Neural cell (in vitro differentiated cells): ENCODE measurements around the gene HS1BP3. TPM values are rescaled to one million over a fixed set of nuclear protein-coding genes. Genes with fewer than 3 reads are reported as not detected.

Source experiments
- H2AFZ ChIP-seq: fragments of 200-600, 300-800 bp; sonication (generic), shearing (Covaris generic); 2 replicates; pipeline ENCODE4 v1.6.0; 2014; ENCODE audit warnings: low read depth, mild to moderate bottlenecking, antibody characterized with exemption, low read length, moderate library complexity
- H3F3A ChIP-seq: fragments of 200-600 bp; shearing (Covaris generic); 2 replicates; pipeline ENCODE4 v1.6.1; 2016; ENCODE audit warnings: mild to moderate bottlenecking, moderate library complexity, mixed read lengths, antibody characterized with exemption, low read length; ENCODE audit not compliant: insufficient read depth, poor library complexity, severe bottlenecking
- H3K27ac ChIP-seq: fragments of 200-600, 300-800 bp; sonication (generic), shearing (Covaris generic); 2 replicates; pipeline ENCODE4 v1.5.1; 2014; ENCODE audit warnings: mild to moderate bottlenecking, low read length, moderate library complexity
- H3K27me3 ChIP-seq: fragments of 300-800, 200-600 bp; sonication (generic), shearing (Covaris generic); 2 replicates; pipeline ENCODE4 v1.6.0; 2014; ENCODE audit warnings: mild to moderate bottlenecking, low read depth, low read length, moderate library complexity; ENCODE audit not compliant: insufficient read depth
- H3K36me3 ChIP-seq: fragments of 300-800, 200-600 bp; sonication (generic), shearing (Covaris generic); 2 replicates; pipeline ENCODE4 v1.5.1; 2014; ENCODE audit warnings: mild to moderate bottlenecking, antibody characterized with exemption, low read length, moderate library complexity; ENCODE audit not compliant: insufficient read depth
- H3K4me2 ChIP-seq: fragments of 300-800, 200-600 bp; sonication (generic), shearing (Covaris generic); 2 replicates; pipeline ENCODE4 v1.6.0; 2014; ENCODE audit warnings: mild to moderate bottlenecking, low read length
- H3K4me3 ChIP-seq: fragments of 300-800, 200-600 bp; sonication (generic), shearing (Covaris generic); 2 replicates; pipeline ENCODE4 v1.5.1; 2014; ENCODE audit warnings: mild to moderate bottlenecking, low read length, moderate library complexity
- H3K79me2 ChIP-seq: fragments of 200-600 bp; shearing (Covaris generic); replicated peaks from 2 replicates; pipeline ENCODE4 v1.6.0; 2014; ENCODE audit warnings: mild to moderate bottlenecking, low read length, moderate library complexity; ENCODE audit not compliant: insufficient read depth
- H3K9ac ChIP-seq: fragments of 300-800, 200-600 bp; sonication (generic), shearing (Covaris generic); 2 replicates; pipeline ENCODE4 v1.6.1; 2016; ENCODE audit warnings: mild to moderate bottlenecking, low read length, mixed read lengths
- H3K9me2 ChIP-seq: fragments of 200-600 bp; shearing (Covaris generic); 2 replicates; pipeline ENCODE4 v1.6.1; 2016; ENCODE audit warnings: mild to moderate bottlenecking, low read length, mixed read lengths; ENCODE audit not compliant: insufficient read depth
- H3K9me3 ChIP-seq: fragments of 200-600, 300-800 bp; sonication (generic), shearing (Covaris generic); 2 replicates; pipeline ENCODE4 v1.6.1; 2016; ENCODE audit warnings: mild to moderate bottlenecking, mixed run types, low read length, moderate library complexity, mixed read lengths
- H4K20me1 ChIP-seq: fragments of 200-600 bp; shearing (Covaris generic); 2 replicates; pipeline ENCODE4 v1.6.1; 2016; ENCODE audit warnings: mild to moderate bottlenecking, mixed run types; ENCODE audit not compliant: insufficient read depth
- CTCF ChIP-seq: fragments of 450-650 bp; IDR thresholded peaks from 2 replicates; pipeline ENCODE4 v1.5.1; 2014; ENCODE audit warnings: antibody characterized with exemption, mild to moderate bottlenecking, moderate library complexity; ENCODE audit not compliant: poor library complexity, severe bottlenecking
- EP300 ChIP-seq: fragments of 450-650 bp; conservative IDR thresholded peaks from 2 replicates; pipeline ENCODE4 v1.6.1; 2014; ENCODE audit warnings: antibody characterized with exemption, mild to moderate bottlenecking, moderate library complexity; ENCODE audit not compliant: poor library complexity, severe bottlenecking
- EZH2 ChIP-seq: fragments of 200-600, 300-800 bp; shearing (Covaris generic), sonication (generic); IDR thresholded peaks from 2 replicates; pipeline ENCODE4 v1.6.1; 2014; ENCODE audit warnings: antibody characterized with exemption, low read length, borderline replicate concordance, mild to moderate bottlenecking; ENCODE audit not compliant: insufficient read depth, poor library complexity, severe bottlenecking
- MXI1 ChIP-seq: fragments of 450-650 bp; conservative IDR thresholded peaks from 2 replicates; pipeline ENCODE4 v1.6.1; 2014; ENCODE audit warnings: antibody characterized with exemption, mild to moderate bottlenecking; ENCODE audit not compliant: poor library complexity, severe bottlenecking
- POLR2AphosphoS5 ChIP-seq: IDR thresholded peaks from 2 replicates; pipeline ENCODE4 v1.6.1; 2012
- RAD21 ChIP-seq: fragments of 450-650 bp; conservative IDR thresholded peaks from 2 replicates; pipeline ENCODE4 v1.6.1; 2014; ENCODE audit warnings: antibody characterized with exemption, mild to moderate bottlenecking, moderate library complexity
- REST ChIP-seq: IDR thresholded peaks from 2 replicates; pipeline ENCODE4 v1.6.1; 2012; ENCODE audit warnings: borderline replicate concordance
- SMC3 ChIP-seq: fragments of 450-650 bp; conservative IDR thresholded peaks from 2 replicates; pipeline ENCODE4 v1.6.1; 2014; ENCODE audit warnings: antibody characterized with exemption, mild to moderate bottlenecking, moderate library complexity; ENCODE audit not compliant: poor library complexity
- TAF1 ChIP-seq: IDR thresholded peaks from 2 replicates; pipeline ENCODE4 v1.6.1; 2012; ENCODE audit warnings: low read depth
- polyA plus RNA-seq: library from polyadenylated mRNA; depleted of rRNA; stranded (reverse); fragments of >200 nt; gene quantifications from 2 replicates; pipeline ENCODE4 v1.2.3, GENCODE V29; 2014

HS1BP3 gene
- polyA plus RNA-seq, 1 donor from 2014 or later = 8.9 TPM

- Histone ChIP-seq H3K9ac (no peak overlapping the region), H3F3A (no peaks in the 10 kb centered on the region), H4K20me1 (no peaks in the 10 kb centered on the region), H3K36me3 (no peaks in the 10 kb centered on the region), H3K79me2 (no peaks in the 10 kb centered on the region), H3K27me3 (no peaks in the 10 kb centered on the region), H3K4me3 (no peak overlapping the region), H3K9me2 (no peaks in the 10 kb centered on the region), H3K4me2 (no peak overlapping the region), H3K27ac (no peak overlapping the region), H2AFZ (no peak overlapping the region), H3K9me3 (no peaks in the 10 kb centered on the region)
- TF ChIP-seq REST = no peak
- TF ChIP-seq POLR2AphosphoS5 = no peak
- TF ChIP-seq MXI1 = no peak
- TF ChIP-seq EZH2 = no peak
- no peak for TF ChIP-seq RAD21
- TF ChIP-seq EP300 = no peak
- no peak for TF ChIP-seq CTCF
- no peak for TF ChIP-seq TAF1
- TF ChIP-seq SMC3 = no peak
Measured at GRCh38 chr2:20693317-20693716, 42.4 kb upstream of the HS1BP3 start.

GRCh38 chr2:20692081-20692480, 41.2 kb upstream of the HS1BP3 start:
- Histone ChIP-seq H3K36me3 (no peaks in the 10 kb centered on the region), H3K9me3 (no peaks in the 10 kb centered on the region), H3K9ac (no peak overlapping the region), H3K27me3 (no peaks in the 10 kb centered on the region), H3K79me2 (no peaks in the 10 kb centered on the region), H3K4me3 (no peak overlapping the region), H3F3A (no peaks in the 10 kb centered on the region), H2AFZ (no peak overlapping the region), H4K20me1 (no peaks in the 10 kb centered on the region), H3K9me2 (no peaks in the 10 kb centered on the region), H3K4me2 (no peak overlapping the region), H3K27ac (no peak overlapping the region)
- TF ChIP-seq MXI1 = no peak
- TF ChIP-seq TAF1 = no peak
- no peak for TF ChIP-seq EP300
- TF ChIP-seq REST = no peak
- no peak for TF ChIP-seq SMC3
- TF ChIP-seq RAD21 = no peak
- no peak for TF ChIP-seq EZH2
- TF ChIP-seq POLR2AphosphoS5 = no peak
- TF ChIP-seq CTCF = no peak
